GM21447 (cell line): ENCODE measurements around the gene SETD5.

Experiments used
- ATAC-seq: cut with Tn5 transposase; IDR thresholded peaks from one replicate; pipeline ENCODE4 v1.9.1; 2021; ENCODE audit not compliant: unreplicated experiment

The SETD5 gene

GRCh38 chr3:9388562-9389272, 8.7 kb upstream of the SETD5 start:
- no peak for ATAC-seq

- ATAC-seq, result no peak
Measured at GRCh38 chr3:9390265-9390888, 7.0 kb upstream of the SETD5 start.

- no peak for ATAC-seq
Measured at GRCh38 chr3:9392041-9392440, 5.4 kb upstream of the SETD5 start.

GRCh38 chr3:9395570-9396300, 1.7 kb upstream of the SETD5 start:
- ATAC-seq, result no peak

- peak; percentile 37 for ATAC-seq
Measured at GRCh38 chr3:9396301-9396631, 1.1 kb upstream of the SETD5 start.

- peak; percentile 74 for ATAC-seq
Measured at GRCh38 chr3:9396632-9397331, 633 bp upstream of the SETD5 start.

- ATAC-seq, result no peak
Measured at GRCh38 chr3:9397906-9398699, 688 bp downstream of the SETD5 start.

- no peak for ATAC-seq
Measured at GRCh38 chr3:9398700-9399336, 1.4 kb downstream of the SETD5 start.

GRCh38 chr3:9399337-9399703, 1.9 kb downstream of the SETD5 start:
- ATAC-seq, result no peak

GRCh38 chr3:9399746-9400145, 2.3 kb downstream of the SETD5 start:
- no peak for ATAC-seq

GRCh38 chr3:9400616-9401015, 3.2 kb downstream of the SETD5 start:
- ATAC-seq, result no peak

GRCh38 chr3:9401986-9402385, 4.6 kb downstream of the SETD5 start:
- no peak for ATAC-seq

GRCh38 chr3:9402410-9403228, 5.2 kb downstream of the SETD5 start:
- ATAC-seq, result no peak

GRCh38 chr3:9403463-9403862, 6.0 kb downstream of the SETD5 start:
- no peak for ATAC-seq

- no peak for ATAC-seq
Measured at GRCh38 chr3:9404680-9405079, 7.3 kb downstream of the SETD5 start.

GRCh38 chr3:9405756-9406155, 8.3 kb downstream of the SETD5 start:
- ATAC-seq, result no peak

- no peak for ATAC-seq
Measured at GRCh38 chr3:9406856-9407626, 9.6 kb downstream of the SETD5 start.

GRCh38 chr3:9408061-9408460, 10.6 kb downstream of the SETD5 start:
- no peak for ATAC-seq

GRCh38 chr3:9408546-9408945, 11.1 kb downstream of the SETD5 start:
- no peak for ATAC-seq
